Tibial artery (tissue), 4 donors: ENCODE data around the gene C9orf57.

Experiments used
- DNase-seq, 2 donors: peaks; one replicate each; pipeline ENCODE4 v3.0.0-alpha.2; 2019
- H3K27ac ChIP-seq, 2 donors: fragments of 200-600 bp; sonication (generic) in 1 of 2; 1 replicate in 1 of 2; 2 replicates in 1 of 2; pipeline ENCODE4 v1.5.1; 2018 to 2019; ENCODE audit warnings: mild to moderate bottlenecking in 1 of 2
- H3K27me3 ChIP-seq, 2 donors: fragments of 200-600 bp; sonication (generic) in 1 of 2; one replicate each; pipeline versions ENCODE4 v1.5.1 to v1.6.0; 2016 to 2019
- H3K36me3 ChIP-seq, 3 donors: fragments of 200-600 bp; sonication (generic) in 2 of 3; one replicate each; pipeline ENCODE4 v1.5.1; 2016 to 2019; ENCODE audit warnings: mild to moderate bottlenecking in 2 of 3
- H3K4me1 ChIP-seq, 4 donors: fragments of 200-600 bp; sonication (generic) in 2 of 4; 1 replicate in 3 of 4; 2 replicates in 1 of 4; pipeline ENCODE4 v1.5.1; 2016 to 2019
- H3K4me3 ChIP-seq, 2 donors: fragments of 200-600 bp; sonication (generic) in 1 of 2; 1 replicate in 1 of 2; 2 replicates in 1 of 2; pipeline ENCODE4 v1.5.1; 2018 to 2019; ENCODE audit warnings: mild to moderate bottlenecking in 2 of 2
- H3K9me3 ChIP-seq, 3 donors: fragments of 200-600 bp; sonication (generic) in 1 of 3; one replicate each; pipeline ENCODE4 v1.5.1; 2016 to 2019
- CTCF ChIP-seq, 2 experiments: fragments of 200-600 bp in 1 of 2; fragments of 450-650 bp in 1 of 2; IDR thresholded peaks; one replicate each; pipeline ENCODE4 v1.5.1; 2017 to 2019; ENCODE audit warnings: antibody characterized with exemption in 2 of 2, mild to moderate bottlenecking in 1 of 2, moderate library complexity in 1 of 2
- intact Hi-C: fragments of 100-400 bp; cut with DNase I; formaldehyde crosslinking; loops from one replicate; pipeline ENCODE4 v1.15.0; 2023; ENCODE audit warnings: low total_unique reads

Gene C9orf57

GRCh38 chr9:72065076-72065475 is 4.7 kb upstream of the C9orf57 start:
- H3K36me3 ChIP-seq = no peaks in the 10 kb centered on the region
- H3K9me3 ChIP-seq = no peaks in the 10 kb centered on the region
- no peak for TF ChIP-seq CTCF (IDR thresholded peaks at IDR 0.05)
- no peak overlapping the region for H3K4me3 ChIP-seq
- DNase-seq = no peak
- no peak overlapping the region for H3K27ac ChIP-seq
- intact Hi-C loops = no loop called here
- H3K27me3 ChIP-seq = no peaks in the 10 kb centered on the region
- H3K4me1 ChIP-seq = no peaks in the 10 kb centered on the region

GRCh38 chr9:72052122-72052521 is 8.3 kb downstream of the C9orf57 start:
- no peak for TF ChIP-seq CTCF (IDR thresholded peaks at IDR 0.05)
- Histone ChIP-seq H3K9me3 (no peaks in the 10 kb centered on the region), H3K36me3 (no peaks in the 10 kb centered on the region), H3K27me3 (no peaks in the 10 kb centered on the region), H3K27ac (no peak overlapping the region), H3K4me1 (no peaks in the 10 kb centered on the region), H3K4me3 (no peak overlapping the region)
- intact Hi-C loops = no loop called here
- DNase-seq = no peak

GRCh38 chr9:72048850-72049249 is 11.6 kb downstream of the C9orf57 start:
- no peak for TF ChIP-seq CTCF (IDR thresholded peaks at IDR 0.05)
- intact Hi-C loops = no loop called here

GRCh38 chr9:72046630-72047456 is 13.6 kb downstream of the C9orf57 start:
- TF ChIP-seq CTCF (IDR thresholded peaks at IDR 0.05) = no peak
- DNase-seq = no peak
- H3K4me3 ChIP-seq = no peak overlapping the region
- H3K27me3 ChIP-seq = no peaks in the 10 kb centered on the region
- no peak overlapping the region for H3K27ac ChIP-seq
- no peaks in the 10 kb centered on the region for H3K9me3 ChIP-seq
- no peaks in the 10 kb centered on the region for H3K36me3 ChIP-seq
- peaks cover 0 to 5% (median 0%) of the 10 kb centered on the region in 4 donors for H3K4me1 ChIP-seq
- intact Hi-C loops = no loop called here

More at GRCh38 chr9:72048850-72049249, 11.6 kb downstream of the C9orf57 start:
- Histone ChIP-seq H3K9me3 (no peaks in the 10 kb centered on the region), H3K4me1 (no peaks in the 10 kb centered on the region), H3K27ac (no peak overlapping the region), H3K27me3 (no peaks in the 10 kb centered on the region), H3K4me3 (no peak overlapping the region), H3K36me3 (no peaks in the 10 kb centered on the region)
- DNase-seq = no peak

- Histone ChIP-seq H3K4me3 (no peak overlapping the region), H3K36me3 (no peaks in the 10 kb centered on the region), H3K27me3 (no peaks in the 10 kb centered on the region), H3K9me3 (no peaks in the 10 kb centered on the region), H3K4me1 (peaks cover 0 to 10% (median 0%) of the 10 kb centered on the region in 4 donors), H3K27ac (no peak overlapping the region)
- intact Hi-C loops = no loop called here
- no peak for DNase-seq
- no peak for TF ChIP-seq CTCF (IDR thresholded peaks at IDR 0.05)
Measured at GRCh38 chr9:72044095-72044494, 16.3 kb downstream of the C9orf57 start.
